Prostate gland (tissue), 2 donors: ENCODE results near the gene STX16. TPM values are rescaled to one million over a fixed set of nuclear protein-coding genes. Genes with fewer than 3 reads are reported as not detected.
A peak's percentile ranks its signal among the peaks of the same experiment; 100 is the strongest.

Experiments used
- DNase-seq: peaks from one replicate; pipeline ENCODE4 v3.0.0-alpha.2; 2019; ENCODE audit warnings: low spot score
- H3K27ac ChIP-seq, 2 donors: fragments of 200-600 bp; sonication (generic); 2 replicates each; pipeline ENCODE4 v1.5.1; 2017 to 2019
- H3K27me3 ChIP-seq: fragments of 200-600 bp; sonication (generic); replicated peaks from 2 replicates; pipeline ENCODE4 v1.5.1; 2019; ENCODE audit not compliant: insufficient read depth
- H3K36me3 ChIP-seq, 2 donors: fragments of 200-600 bp; sonication (generic); 1 replicate in 1 of 2; 2 replicates in 1 of 2; pipeline versions ENCODE4 v1.5.1 to v1.8.1; 2017 to 2019
- H3K4me1 ChIP-seq: fragments of 200-600 bp; sonication (generic); replicated peaks from 2 replicates; pipeline ENCODE4 v1.5.1; 2019
- H3K4me3 ChIP-seq, 2 donors: fragments of 200-600 bp; sonication (generic); 2 replicates each; pipeline ENCODE4 v1.5.1; 2017 to 2019
- H3K9me3 ChIP-seq: fragments of 200-600 bp; sonication (generic); 2 replicates; pipeline ENCODE4 v1.5.1; 2017
- CTCF ChIP-seq, 4 experiments: fragments of 200-600 bp in 2 of 4; fragments of 450-650 bp in 2 of 4; sonication (generic) in 2 of 4; IDR thresholded peaks; 1 replicate in 3 of 4; 2 replicates in 1 of 4; pipeline ENCODE4 v1.5.1; 2016 to 2019; ENCODE audit warnings: antibody characterized with exemption in 4 of 4, mild to moderate bottlenecking in 2 of 4, moderate library complexity in 2 of 4
- POLR2A ChIP-seq: fragments of 450-650 bp; IDR thresholded peaks from one replicate; pipeline ENCODE4 v1.6.1; 2016; ENCODE audit warnings: antibody characterized with exemption, mild to moderate bottlenecking
- POLR2AphosphoS5 ChIP-seq: sonication (generic); formaldehyde crosslinking; IDR thresholded peaks from one replicate; pipeline ENCODE4 v1.6.1; 2017; ENCODE audit warnings: antibody characterized with exemption
- WGBS: methylation state at CpG from one replicate; pipeline ENCODE4 v1.1.5; 2018; 5-methylcytosine and 5-hydroxymethylcytosine counted together
- intact Hi-C: fragments of 100-400 bp; cut with DNase I; formaldehyde crosslinking; loops from one replicate; pipeline ENCODE4 v1.14.2; 2022
- total RNA-seq, 2 donors: library from RNA; depleted of rRNA; stranded (reverse); fragments of >200 nt; gene quantifications; one replicate each; pipeline ENCODE4 v1.1.0, GENCODE V29; 2016

The STX16 gene
- total RNA-seq, 2 donors from 2014 or later: 34.3 to 115 TPM

DNA sequence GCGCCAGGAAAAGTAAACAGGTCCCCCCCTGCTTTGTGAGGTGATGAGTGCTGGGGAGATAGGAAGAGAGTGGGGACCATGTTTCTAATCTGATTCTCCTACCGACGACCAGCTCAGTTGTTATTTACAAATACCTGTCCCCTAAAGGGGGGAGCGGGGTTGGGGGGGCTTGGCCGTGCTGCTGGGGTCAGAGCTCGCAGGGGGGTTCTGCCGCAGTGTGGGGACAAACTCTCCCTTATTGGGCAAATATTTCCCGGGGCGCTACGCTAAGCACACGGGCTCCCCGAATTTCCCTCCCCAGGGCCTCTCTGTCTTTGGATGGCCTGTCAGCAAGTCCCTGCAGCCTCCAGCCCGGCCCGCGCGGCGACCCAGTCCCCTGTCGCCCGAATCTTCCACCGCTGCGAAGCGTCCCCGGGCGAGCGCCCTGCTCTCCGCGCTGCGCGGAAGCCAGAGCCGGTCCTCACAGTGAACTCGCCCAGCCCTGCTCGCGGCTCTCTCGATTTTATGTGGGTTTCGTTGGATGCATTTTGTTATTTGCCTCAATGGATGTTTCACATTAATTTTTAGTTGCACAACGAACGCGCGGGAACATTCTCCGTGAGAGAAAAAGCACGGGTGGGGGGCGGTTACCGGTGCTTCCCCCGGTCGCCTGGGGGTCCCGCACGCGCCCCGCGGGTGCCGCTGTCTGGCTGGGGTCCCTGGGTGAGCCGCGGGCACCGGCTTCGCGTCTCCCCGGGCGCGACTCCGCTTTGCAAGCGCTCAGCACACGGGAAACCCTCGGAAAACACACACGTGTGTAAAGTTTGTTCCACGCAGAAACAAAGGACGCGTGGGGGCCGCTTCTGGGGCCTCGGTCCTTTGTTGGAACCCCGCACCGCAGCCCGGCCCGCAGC is 1.5 kb upstream of the STX16 start:
- DNase-seq: no peak
- Histone ChIP-seq H3K27ac (peak overlapping the region; percentile 92), H3K27me3 (no peaks in the 10 kb centered on the region), H3K4me3 (peak overlapping the region; percentile 77 to 89), H3K4me1 (peaks cover 8% of the 10 kb centered on the region), H3K9me3 (no peaks in the 10 kb centered on the region), H3K36me3 (no peaks in the 10 kb centered on the region)
- intact Hi-C loops: loop anchor here (2.0 to 5.0 kb wide), 4 partner anchors 43 to 412 kb away; partner anchors contain the start of gene NPEPL1
- TF ChIP-seq POLR2A (no peak), CTCF (IDR thresholded peaks at IDR 0.05) (no peak), POLR2AphosphoS5 (no peak)
- 21% methylated on average over 66 of the region's 73 CpGs for WGBS

GRCh38 chr20:58650181-58650775 is 805 bp upstream of the STX16 start:
- under 1% methylated on average over 46 of the region's 62 CpGs for WGBS
- peak overlapping the region; percentile 92 for H3K27ac ChIP-seq
- peak overlapping the region; percentile 77 to 89 for H3K4me3 ChIP-seq
- DNase-seq: no peak
- H3K9me3 ChIP-seq: no peaks in the 10 kb centered on the region
- TF ChIP-seq CTCF (IDR thresholded peaks at IDR 0.05): no peak
- no peak for TF ChIP-seq POLR2AphosphoS5
- TF ChIP-seq POLR2A: no peak
- H3K36me3 ChIP-seq: no peaks in the 10 kb centered on the region
- H3K4me1 ChIP-seq: peaks cover 10% of the 10 kb centered on the region
- no peaks in the 10 kb centered on the region for H3K27me3 ChIP-seq
- intact Hi-C loops: loop anchor here (2.0 to 5.0 kb wide), 4 partner anchors 43 to 413 kb away; partner anchors contain the start of gene NPEPL1

DNA sequence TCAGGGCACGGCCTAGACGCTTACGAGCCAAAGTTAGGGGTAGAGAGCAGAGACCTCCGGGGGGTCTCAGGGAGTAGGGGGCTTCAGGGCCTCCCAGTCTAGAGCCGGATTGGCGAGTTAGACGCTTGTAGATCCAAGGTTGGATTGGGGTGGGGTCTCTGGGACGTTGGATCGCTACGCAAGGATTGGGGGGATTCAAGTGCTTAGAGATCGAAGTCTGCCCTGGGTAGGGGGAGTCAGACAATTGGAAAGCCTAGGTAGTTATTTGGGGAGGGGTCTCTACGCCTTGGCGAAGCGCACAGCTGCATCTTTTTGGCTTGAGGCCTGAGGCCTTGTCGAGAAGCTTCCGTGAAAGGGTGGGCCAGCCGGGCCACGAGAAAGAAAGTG is 469 bp downstream of the STX16 start:
- Histone ChIP-seq H3K27me3 (no peaks in the 10 kb centered on the region), H3K27ac (peak overlapping the region; percentile 92), H3K4me3 (peak overlapping the region; percentile 77 to 89), H3K9me3 (no peaks in the 10 kb centered on the region), H3K36me3 (no peaks in the 10 kb centered on the region), H3K4me1 (peaks cover 17% of the 10 kb centered on the region)
- no peak for DNase-seq
- intact Hi-C loops: loop anchor here (2.0 to 5.0 kb wide), 4 partner anchors 41 to 414 kb away; partner anchors contain the start of gene NPEPL1
- WGBS: under 1% methylated on average over 18 of the region's 18 CpGs
- TF ChIP-seq CTCF (IDR thresholded peaks at IDR 0.05) (no peak), POLR2A (no peak), POLR2AphosphoS5 (no peak)

DNA sequence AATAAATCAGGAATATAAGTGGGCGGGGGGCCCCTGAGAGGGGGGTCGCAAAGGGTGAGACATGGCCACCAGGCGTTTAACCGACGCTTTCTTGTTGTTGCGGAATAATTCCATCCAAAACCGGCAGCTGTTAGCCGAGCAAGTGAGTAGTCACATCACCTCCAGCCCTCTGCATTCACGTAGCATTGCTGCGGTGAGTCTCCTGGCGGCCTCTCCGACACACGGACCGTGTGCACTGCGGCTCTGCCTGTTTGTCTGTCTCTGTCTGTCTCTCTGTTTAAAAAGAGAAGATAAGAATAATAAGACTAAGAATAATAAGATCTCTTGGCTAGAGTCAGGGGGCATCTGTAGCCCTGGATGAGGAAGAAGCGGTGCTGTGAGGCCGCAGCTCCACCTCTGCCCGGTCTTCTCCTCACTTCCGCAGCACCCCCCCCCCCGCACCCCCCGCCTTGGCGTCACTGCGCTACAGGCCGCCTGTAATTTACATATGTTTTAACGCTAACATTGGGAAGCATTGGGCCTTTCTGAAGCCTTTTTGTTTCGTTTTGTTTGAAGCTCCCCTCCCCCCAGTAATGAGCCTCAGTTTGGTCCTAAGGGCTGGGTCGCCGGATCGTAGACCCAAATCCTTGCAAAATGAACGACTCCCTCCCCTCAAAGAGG is 993 bp downstream of the STX16 start:
- TF ChIP-seq CTCF (IDR thresholded peaks at IDR 0.05) (no peak), POLR2A (peak; percentile 79), POLR2AphosphoS5 (peak; percentile 5)
- Histone ChIP-seq H3K36me3 (no peaks in the 10 kb centered on the region), H3K27ac (peak overlapping the region; percentile 92), H3K27me3 (no peaks in the 10 kb centered on the region), H3K9me3 (no peaks in the 10 kb centered on the region), H3K4me3 (peak overlapping the region; percentile 77 to 89), H3K4me1 (peaks cover 17% of the 10 kb centered on the region)
- DNase-seq: peak; percentile 36
- under 1% methylated on average over 30 of the region's 30 CpGs for WGBS
- intact Hi-C loops: loop anchor here (2.0 to 5.0 kb wide), 4 partner anchors 41 to 415 kb away; partner anchors contain the start of gene NPEPL1
